ENCODE measurements around the gene RBM23. TPM values are rescaled to one million over a fixed set of nuclear protein-coding genes. Genes with fewer than 3 reads are reported as not detected.

The RBM23 gene
- total RNA-seq, 1 experiment from 2014 or later, result 57.6 TPM

DNA sequence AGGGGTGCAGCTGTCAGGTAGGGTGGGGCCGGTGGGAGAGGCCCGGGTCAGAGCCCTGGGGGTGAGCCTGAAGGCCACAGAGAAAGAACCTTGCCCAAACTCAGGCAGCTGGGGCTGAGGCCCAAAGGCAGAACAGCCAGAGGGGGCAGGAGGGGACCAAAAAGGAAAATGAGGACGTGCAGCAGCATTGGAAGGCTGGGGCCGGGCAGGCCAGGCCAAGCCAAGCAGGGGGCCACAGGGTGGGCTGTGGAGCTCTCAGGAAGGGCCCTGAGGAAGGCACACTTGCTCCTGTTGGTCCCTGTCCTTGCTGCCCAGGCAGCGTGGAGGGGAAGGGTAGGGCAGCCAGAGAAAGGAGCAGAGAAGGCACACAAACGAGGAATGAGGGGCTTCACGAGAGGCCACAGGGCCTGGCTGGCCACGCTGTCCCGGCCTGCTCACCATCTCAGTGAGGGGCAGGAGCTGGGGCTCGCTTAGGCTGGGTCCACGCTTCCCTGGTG is 72.1 kb downstream of the RBM23 start:
- TSS peak; percentile 19 for BruUV-seq (replicated peaks)
- no peak overlapping the region for H3K4me3 Mint-ChIP-seq (ENCODE audit: unreplicated experiment)
- H3K27ac Mint-ChIP-seq (ENCODE audit: low read depth, unreplicated experiment), result no peak overlapping the region
- DNase-seq (ENCODE audit: unreplicated experiment), result no peak
- no peaks in the 10 kb centered on the region for H3K9me3 Mint-ChIP-seq (ENCODE audit: unreplicated experiment)
- peaks cover 17% of the 10 kb centered on the region for H3K4me1 Mint-ChIP-seq (ENCODE audit: insufficient read depth, unreplicated experiment)
- ChIA-PET CTCF (interaction anchor here (0.9 to 11.5 kb wide), 2 partner anchors 10 to 24 kb away, joined by 3 to 330 read pairs; partner anchors contain the start of genes MMP14 and MRPL52), POLR2A (interaction anchor here (1.5 kb wide), 1 partner anchor 24 kb away, joined by 4 read pairs; the partner anchor contains the start of gene LRP10)
- intact Hi-C loops (cut with micrococcal nuclease), result no loop called here
- H3K36me3 Mint-ChIP-seq (ENCODE audit: insufficient read depth, unreplicated experiment), result peaks cover 51% of the 10 kb centered on the region
- no peaks in the 10 kb centered on the region for H3K27me3 Mint-ChIP-seq (ENCODE audit: insufficient read depth, unreplicated experiment)
- TF ChIP-seq, protein P1, sequence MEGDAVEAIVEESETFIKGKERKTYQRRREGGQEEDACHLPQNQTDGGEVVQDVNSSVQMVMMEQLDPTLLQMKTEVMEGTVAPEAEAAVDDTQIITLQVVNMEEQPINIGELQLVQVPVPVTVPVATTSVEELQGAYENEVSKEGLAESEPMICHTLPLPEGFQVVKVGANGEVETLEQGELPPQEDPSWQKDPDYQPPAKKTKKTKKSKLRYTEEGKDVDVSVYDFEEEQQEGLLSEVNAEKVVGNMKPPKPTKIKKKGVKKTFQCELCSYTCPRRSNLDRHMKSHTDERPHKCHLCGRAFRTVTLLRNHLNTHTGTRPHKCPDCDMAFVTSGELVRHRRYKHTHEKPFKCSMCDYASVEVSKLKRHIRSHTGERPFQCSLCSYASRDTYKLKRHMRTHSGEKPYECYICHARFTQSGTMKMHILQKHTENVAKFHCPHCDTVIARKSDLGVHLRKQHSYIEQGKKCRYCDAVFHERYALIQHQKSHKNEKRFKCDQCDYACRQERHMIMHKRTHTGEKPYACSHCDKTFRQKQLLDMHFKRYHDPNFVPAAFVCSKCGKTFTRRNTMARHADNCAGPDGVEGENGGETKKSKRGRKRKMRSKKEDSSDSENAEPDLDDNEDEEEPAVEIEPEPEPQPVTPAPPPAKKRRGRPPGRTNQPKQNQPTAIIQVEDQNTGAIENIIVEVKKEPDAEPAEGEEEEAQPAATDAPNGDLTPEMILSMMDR (IDR thresholded peaks at IDR 0.05; ENCODE audit: unreplicated experiment), result no peak

DNA sequence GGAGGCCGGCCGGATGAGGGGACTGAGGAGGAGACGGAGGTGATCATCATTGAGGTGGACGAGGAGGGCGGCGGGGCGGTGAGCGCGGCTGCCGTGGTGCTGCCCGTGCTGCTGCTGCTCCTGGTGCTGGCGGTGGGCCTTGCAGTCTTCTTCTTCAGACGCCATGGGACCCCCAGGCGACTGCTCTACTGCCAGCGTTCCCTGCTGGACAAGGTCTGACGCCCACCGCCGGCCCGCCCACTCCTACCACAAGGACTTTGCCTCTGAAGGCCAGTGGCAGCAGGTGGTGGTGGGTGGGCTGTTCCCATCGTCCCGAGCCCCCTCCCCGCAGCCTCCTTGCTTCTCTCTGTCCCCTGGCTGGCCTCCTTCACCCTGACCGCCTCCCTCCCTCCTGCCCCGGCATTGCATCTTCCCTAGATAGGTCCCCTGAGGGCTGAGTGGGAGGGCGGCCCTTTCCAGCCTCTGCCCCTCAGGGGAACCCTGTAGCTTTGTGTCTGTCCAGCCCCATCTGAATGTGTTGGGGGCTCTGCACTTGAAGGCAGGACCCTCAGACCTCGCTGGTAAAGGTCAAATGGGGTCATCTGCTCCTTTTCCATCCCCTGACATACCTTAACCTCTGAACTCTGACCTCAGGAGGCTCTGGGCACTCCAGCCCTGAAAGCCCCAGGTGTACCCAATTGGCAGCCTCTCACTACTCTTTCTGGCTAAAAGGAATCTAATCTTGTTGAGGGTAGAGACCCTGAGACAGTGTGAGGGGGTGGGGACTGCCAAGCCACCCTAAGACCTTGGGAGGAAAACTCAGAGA is 72.9 kb downstream of the RBM23 start:
- ChIA-PET POLR2A (interaction anchor here (1.0 kb wide), 1 partner anchor 13 kb away, joined by 3 read pairs; no protein-coding TSS in a partner anchor), CTCF (interaction anchor here (0.9 to 18.2 kb wide), 4 partner anchors 5 to 23 kb away, joined by 3 to 330 read pairs (median 166); partner anchors contain the start of genes MMP14 and MRPL52)
- intact Hi-C loops (cut with micrococcal nuclease), result no loop called here
- Mint-ChIP-seq H3K4me3 (ENCODE audit: unreplicated experiment) (no peak overlapping the region), H3K27me3 (ENCODE audit: insufficient read depth, unreplicated experiment) (no peaks in the 10 kb centered on the region), H3K9me3 (ENCODE audit: unreplicated experiment) (no peaks in the 10 kb centered on the region), H3K27ac (ENCODE audit: low read depth, unreplicated experiment) (no peak overlapping the region), H3K36me3 (ENCODE audit: insufficient read depth, unreplicated experiment) (peaks cover 59% of the 10 kb centered on the region), H3K4me1 (ENCODE audit: insufficient read depth, unreplicated experiment) (peaks cover 13% of the 10 kb centered on the region)
- BruUV-seq (replicated peaks), result no TSS peak
- no peak for DNase-seq (ENCODE audit: unreplicated experiment)
- TF ChIP-seq, protein P1 (IDR thresholded peaks at IDR 0.05; ENCODE audit: unreplicated experiment), result no peak

GRCh38 chr14:22845103-22845394 is 73.9 kb downstream of the RBM23 start:
- H3K4me3 Mint-ChIP-seq (ENCODE audit: unreplicated experiment), result no peak overlapping the region
- no peak for DNase-seq (ENCODE audit: unreplicated experiment)
- POLR2A ChIA-PET, result no interaction called here
- intact Hi-C loops (cut with micrococcal nuclease), result no loop called here
- no peak overlapping the region for H3K27ac Mint-ChIP-seq (ENCODE audit: low read depth, unreplicated experiment)
- TF ChIP-seq, protein P1 (IDR thresholded peaks at IDR 0.05; ENCODE audit: unreplicated experiment), result no peak
- no peaks in the 10 kb centered on the region for H3K27me3 Mint-ChIP-seq (ENCODE audit: insufficient read depth, unreplicated experiment)
- no peaks in the 10 kb centered on the region for H3K9me3 Mint-ChIP-seq (ENCODE audit: unreplicated experiment)
- no TSS peak for BruUV-seq (replicated peaks)
- CTCF ChIA-PET, result interaction anchor here (0.6 to 18.2 kb wide), 6 partner anchors 6 to 289 kb away, joined by 3 to 330 read pairs (median 4); no protein-coding TSS in a partner anchor
- peaks cover 8% of the 10 kb centered on the region for H3K4me1 Mint-ChIP-seq (ENCODE audit: insufficient read depth, unreplicated experiment)
- H3K36me3 Mint-ChIP-seq (ENCODE audit: insufficient read depth, unreplicated experiment), result peaks cover 66% of the 10 kb centered on the region

- H3K4me1 Mint-ChIP-seq (ENCODE audit: insufficient read depth, unreplicated experiment), result peaks cover 12% of the 10 kb centered on the region
- no peak for DNase-seq (ENCODE audit: unreplicated experiment)
- H3K27ac Mint-ChIP-seq (ENCODE audit: low read depth, unreplicated experiment), result no peak overlapping the region
- BruUV-seq (replicated peaks), result no TSS peak
- peaks cover 66% of the 10 kb centered on the region for H3K36me3 Mint-ChIP-seq (ENCODE audit: insufficient read depth, unreplicated experiment)
- no peaks in the 10 kb centered on the region for H3K9me3 Mint-ChIP-seq (ENCODE audit: unreplicated experiment)
- TF ChIP-seq, protein P1 (IDR thresholded peaks at IDR 0.05; ENCODE audit: unreplicated experiment), result no peak
- H3K27me3 Mint-ChIP-seq (ENCODE audit: insufficient read depth, unreplicated experiment), result no peaks in the 10 kb centered on the region
- H3K4me3 Mint-ChIP-seq (ENCODE audit: unreplicated experiment), result no peak overlapping the region
- ChIA-PET POLR2A (no interaction called here), CTCF (interaction anchor here (0.6 to 18.2 kb wide), 7 partner anchors 7 to 288 kb away, joined by 3 to 330 read pairs (median 3); no protein-coding TSS in a partner anchor)
- intact Hi-C loops (cut with micrococcal nuclease), result no loop called here
Observed at GRCh38 chr14:22844221-22845102, 74.5 kb downstream of the RBM23 start.

All from MCF 10A (cell line).